Heart right ventricle (tissue), 16 donors: ENCODE results near the gene FIBCD1. TPM values are rescaled to one million over a fixed set of nuclear protein-coding genes. Genes with fewer than 3 reads are reported as not detected.
A peak's percentile ranks its signal among the peaks of the same experiment; 100 is the strongest.

ENCODE experiments used
- ATAC-seq, 8 donors: fragments of 200-7000 bp; cut with Tn5 transposase; one replicate each; pipeline ENCODE4 v1.9.1; 2020; ENCODE audit warnings: mild to moderate bottlenecking in 8 of 8, moderate library complexity in 8 of 8, moderate number of reproducible peaks in 1 of 8
- DNase-seq, 2 donors: peaks; one replicate each; pipeline ENCODE4 v3.0.0-alpha.2; 2020
- H3K27ac ChIP-seq, 10 donors: fragments of 200-600 bp; sonication (generic) in 2 of 10; one replicate each; pipeline versions ENCODE4 v1.5.0 to v1.8.0; 2020 to 2022; ENCODE audit warnings: mild to moderate bottlenecking in 3 of 10
- H3K27me3 ChIP-seq, 7 donors: fragments of 200-600 bp; one replicate each; pipeline ENCODE4 v1.8.0; 2021 to 2022; ENCODE audit warnings: mild to moderate bottlenecking in 2 of 7
- H3K36me3 ChIP-seq, 9 donors: fragments of 200-600 bp; sonication (generic) in 1 of 9; one replicate each; pipeline versions ENCODE4 v1.5.0 to v1.8.0; 2020 to 2022; ENCODE audit warnings: mild to moderate bottlenecking in 2 of 9
- H3K4me1 ChIP-seq, 9 donors: fragments of 200-600 bp; sonication (generic) in 1 of 9; one replicate each; pipeline versions ENCODE4 v1.5.0 to v1.8.0; 2020 to 2022; ENCODE audit warnings: mild to moderate bottlenecking in 4 of 9
- H3K4me3 ChIP-seq, 10 donors: fragments of 200-600 bp; sonication (generic) in 2 of 10; one replicate each; pipeline versions ENCODE4 v1.5.0 to v1.8.0; 2020 to 2022; ENCODE audit warnings: mild to moderate bottlenecking in 7 of 10, moderate library complexity in 2 of 10
- H3K9me3 ChIP-seq, 11 donors: fragments of 200-600 bp in 10 of 11; sonication (generic) in 2 of 11; one replicate each; pipeline versions ENCODE4 v1.5.0 to v1.8.0; 2013 to 2022; ENCODE audit warnings: mild to moderate bottlenecking in 2 of 11, control low read depth in 1 of 11, moderate library complexity in 1 of 11
- WGBS, 2 donors: extraction: QIAGEN DNeasy Blood & Tissue Kit; methylation state at CpG; one replicate each; pipeline ENCODE4 v1.1.7; 2013; ENCODE audit warnings: inconsistent platforms in 1 of 2; 5-methylcytosine and 5-hydroxymethylcytosine counted together
- intact Hi-C, 10 donors: fragments of 100-400 bp; cut with DNase I; formaldehyde crosslinking; loops; one replicate each; pipeline versions ENCODE4 v1.11.1 to v1.14.2; 2022
- polyA plus RNA-seq, 2 donors: library from polyadenylated mRNA; stranded (reverse); fragments of 200-250 nt; gene quantifications; one replicate each; pipeline ENCODE4 v1.2.3, GENCODE V29; 2013
- total RNA-seq, 10 donors: library from RNA; stranded (reverse); fragmentation: NEBNext Ultra II Directional in 3 of 10; extraction: Animal tissue kit (Norgen Biotek cat#: 25700) in 3 of 10; gene quantifications; one replicate each; pipeline versions ENCODE4 v1.2.1 to v1.2.4, GENCODE V29; 2021 to 2023
- TF ChIP-seq, protein P1 (sequence below), 9 donors: fragments of 200-600 bp; sonication (generic) in 2 of 9; IDR thresholded peaks; one replicate each; pipeline versions ENCODE4 v1.5.0 to v1.8.0; 2021 to 2022; ENCODE audit warnings: antibody characterized with exemption in 9 of 9, mild to moderate bottlenecking in 5 of 9, moderate library complexity in 1 of 9
- donor health status: Arrhythmogenic right ventricular cardiomyopathy.
- donor health status: ischemic (EF 13 %, LVEDD 7.1; RV severe dilation, severe dysfunction).
- donor health status: healthy with polysubstance abuse.
- donor health status: DM: no; HTN: yes; CAD: no.
- donor health status: DM: no; HTN: no; CAD: no.
- donor health status: ischemic (EF 25% LVEDD 6.9; RV normal size, moderate dysfunction).
- donor health status: ischemic (EF 25% LVEDD 5.7; RV mildly dilated, moderate dysfunction).
- donor health status: healthy.
- donor health status: DM: yes; HTN: yes; CAD: no.
- donor health status: Ischemic cardiomyopathy.
- donor health status: ischemic (EF 35%, LVEDD 5.7; RV mildly dilated, moderate dysfunction).
- donor health status: nonischemic (EF 11% LVEDD 7.7; RV severe dilation, severe dysfunction).
- donor health status: DM: yes; HTN: yes; CAD: no.
- donor health status: PGD.
- donor health status: ischemic (EF 29% LVEDD 5.4; RV normal size, mild dysfunction).
- donor health status: nonischemic (EF 23%, LVEDD 6.1; RV moderate dilation, normal function).

The FIBCD1 gene
- total and polyA plus RNA-seq, 12 donors, result 0.16 to 5.8 (median 1.2) TPM

DNA sequence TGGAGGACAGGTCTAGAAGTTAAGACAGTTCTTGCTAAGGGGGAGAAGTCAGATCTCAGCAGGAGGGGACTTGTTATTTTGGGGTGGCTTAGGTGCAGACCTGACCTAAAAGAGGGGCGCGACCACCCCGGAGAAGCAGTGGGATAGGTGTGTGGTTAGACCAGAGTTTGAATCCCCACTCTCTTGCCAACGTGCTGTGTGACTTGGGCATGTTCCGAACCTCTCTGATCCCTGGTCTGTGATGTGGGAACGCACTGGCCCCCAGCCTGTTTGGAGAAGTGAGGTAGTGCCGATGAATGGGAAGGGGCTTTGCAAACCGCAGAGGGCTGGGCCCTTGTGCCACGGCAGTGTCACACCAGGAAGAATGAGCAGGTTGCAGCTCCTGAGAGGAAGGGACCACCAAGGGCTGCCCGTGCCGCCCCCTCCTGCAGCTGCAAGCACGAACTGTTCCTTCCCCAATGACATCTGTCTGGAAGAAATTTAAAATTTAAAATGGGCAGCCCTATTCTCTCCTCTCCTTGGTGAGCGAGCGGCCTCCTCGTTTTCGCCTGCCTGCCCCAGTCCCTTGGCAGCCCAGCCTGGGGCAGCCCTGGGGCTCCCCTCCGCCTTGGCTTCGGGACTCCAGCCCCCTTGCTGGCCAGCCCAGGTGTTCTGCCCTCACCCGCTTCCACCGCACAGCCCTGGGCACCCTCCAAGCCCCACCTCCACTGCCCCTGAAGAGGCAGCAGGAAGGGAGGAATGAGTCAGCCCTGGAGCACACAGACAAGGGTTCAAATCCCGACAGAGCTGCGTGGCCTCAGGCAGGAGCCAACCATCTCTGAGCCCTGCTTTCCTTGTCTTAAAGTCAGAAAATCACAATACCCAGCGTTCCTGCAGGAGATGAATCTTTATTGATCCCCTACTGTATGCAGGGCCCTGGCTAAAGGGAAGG is 1.6 kb downstream of the FIBCD1 start:
- H3K27me3 ChIP-seq, result peaks cover 37 to 99% (median 97%) of the 10 kb centered on the region in 7 donors
- no peak for ATAC-seq
- no peaks in the 10 kb centered on the region for H3K36me3 ChIP-seq
- no peak overlapping the region for H3K4me3 ChIP-seq
- no peak for DNase-seq
- TF ChIP-seq, protein P1, sequence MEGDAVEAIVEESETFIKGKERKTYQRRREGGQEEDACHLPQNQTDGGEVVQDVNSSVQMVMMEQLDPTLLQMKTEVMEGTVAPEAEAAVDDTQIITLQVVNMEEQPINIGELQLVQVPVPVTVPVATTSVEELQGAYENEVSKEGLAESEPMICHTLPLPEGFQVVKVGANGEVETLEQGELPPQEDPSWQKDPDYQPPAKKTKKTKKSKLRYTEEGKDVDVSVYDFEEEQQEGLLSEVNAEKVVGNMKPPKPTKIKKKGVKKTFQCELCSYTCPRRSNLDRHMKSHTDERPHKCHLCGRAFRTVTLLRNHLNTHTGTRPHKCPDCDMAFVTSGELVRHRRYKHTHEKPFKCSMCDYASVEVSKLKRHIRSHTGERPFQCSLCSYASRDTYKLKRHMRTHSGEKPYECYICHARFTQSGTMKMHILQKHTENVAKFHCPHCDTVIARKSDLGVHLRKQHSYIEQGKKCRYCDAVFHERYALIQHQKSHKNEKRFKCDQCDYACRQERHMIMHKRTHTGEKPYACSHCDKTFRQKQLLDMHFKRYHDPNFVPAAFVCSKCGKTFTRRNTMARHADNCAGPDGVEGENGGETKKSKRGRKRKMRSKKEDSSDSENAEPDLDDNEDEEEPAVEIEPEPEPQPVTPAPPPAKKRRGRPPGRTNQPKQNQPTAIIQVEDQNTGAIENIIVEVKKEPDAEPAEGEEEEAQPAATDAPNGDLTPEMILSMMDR (IDR thresholded peaks at IDR 0.05), result no peak
- intact Hi-C loops, result loop anchor here in 3 of 10 donors (5.0 to 10.0 kb wide), 3 partner anchors 65 to 235 kb away; no protein-coding TSS in a partner anchor
- H3K4me1 ChIP-seq, result peaks cover 8 to 55% (median 23%) of the 10 kb centered on the region in 9 donors
- no peaks in the 10 kb centered on the region for H3K9me3 ChIP-seq
- no peak overlapping the region for H3K27ac ChIP-seq
- 71 to 73% methylated on average over 23 of the region's 23 CpGs for WGBS, 2 donors

- Histone ChIP-seq H3K27me3 (peaks cover 37 to 96% (median 90%) of the 10 kb centered on the region in 7 donors), H3K9me3 (no peaks in the 10 kb centered on the region), H3K36me3 (no peaks in the 10 kb centered on the region), H3K4me3 (no peak overlapping the region), H3K27ac (no peak overlapping the region), H3K4me1 (peaks cover 12 to 64% (median 29%) of the 10 kb centered on the region in 9 donors)
- DNase-seq (no peak), ATAC-seq (peak in 1 of 8 donors; percentile 3)
- intact Hi-C loops, result loop anchor here in 3 of 10 donors (5.0 to 10.0 kb wide), 3 partner anchors 64 to 234 kb away; no protein-coding TSS in a partner anchor
- 51 to 77% methylated on average over 12 of the region's 12 CpGs for WGBS, 2 donors
- TF ChIP-seq, protein P1 (IDR thresholded peaks at IDR 0.05), result no peak
These were observed 2.5 kb downstream of the FIBCD1 start for GRCh38 chr9:130936285-130937117.

- ATAC-seq (no peak), DNase-seq (no peak)
- intact Hi-C loops, result loop anchor here in 3 of 10 donors (5.0 to 10.0 kb wide), 3 partner anchors 63 to 233 kb away; no protein-coding TSS in a partner anchor
- 77 to 79% methylated on average over 13 of the region's 13 CpGs for WGBS, 2 donors
- H3K4me1 ChIP-seq, result peaks cover 12 to 62% (median 26%) of the 10 kb centered on the region in 9 donors
- no peaks in the 10 kb centered on the region for H3K9me3 ChIP-seq
- TF ChIP-seq, protein P1 (IDR thresholded peaks at IDR 0.05), result no peak
- no peak overlapping the region for H3K27ac ChIP-seq
- peaks cover 37 to 89% (median 83%) of the 10 kb centered on the region in 7 donors for H3K27me3 ChIP-seq
- H3K36me3 ChIP-seq, result no peaks in the 10 kb centered on the region
- no peak overlapping the region for H3K4me3 ChIP-seq
These were observed 3.3 kb downstream of the FIBCD1 start for GRCh38 chr9:130935648-130936271.
